PFSK-1 (cell line): ENCODE results near the gene LYZL4.

Experiments used
- FOXP2 ChIP-seq: optimal IDR thresholded peaks from 2 replicates; pipeline ENCODE3; 2011; ENCODE audit warnings: borderline replicate concordance, control low read depth, inconsistent platforms; ENCODE audit not compliant: insufficient read depth; ENCODE audit errors: extremely low read length, extremely low read depth
- POLR2AphosphoS5 ChIP-seq: IDR thresholded peaks from 2 replicates; pipeline ENCODE4 v1.6.1; 2012; ENCODE audit warnings: low read depth, mild to moderate bottlenecking, control low read depth, low read length, moderate library complexity
- REST ChIP-seq, 2 experiments: IDR thresholded peaks; 2 replicates each; pipeline versions ENCODE4 v1.6.1 to v1.8.0; 2011 to 2012; ENCODE audit warnings: low read depth in 2 of 2, low read length in 2 of 2, control low read depth in 1 of 2, inconsistent platforms in 1 of 2, mild to moderate bottlenecking in 1 of 2, moderate library complexity in 1 of 2; ENCODE audit not compliant: insufficient read depth in 1 of 2
- SIN3A ChIP-seq: IDR thresholded peaks from 2 replicates; pipeline ENCODE4 v1.6.1; 2012; ENCODE audit warnings: mild to moderate bottlenecking, low read length, moderate library complexity, borderline replicate concordance; ENCODE audit not compliant: insufficient read depth
- TAF1 ChIP-seq: IDR thresholded peaks from 2 replicates; pipeline ENCODE4 v1.6.1; 2012; ENCODE audit warnings: low read length, control low read depth, borderline replicate concordance; ENCODE audit not compliant: insufficient read depth

Gene LYZL4

GRCh38 chr3:42425736-42426407 is 15.5 kb upstream of the LYZL4 start:
- TF ChIP-seq SIN3A (no peak), TAF1 (no peak), REST (IDR thresholded peaks at IDR 0.05; ENCODE audit: insufficient read depth in 1 of 2, low read depth in 2 of 2, low read length in 2 of 2) (no peak), FOXP2 (no peak), POLR2AphosphoS5 (no peak)

GRCh38 chr3:42424911-42425310 is 14.5 kb upstream of the LYZL4 start:
- TF ChIP-seq FOXP2 = no peak
- TF ChIP-seq SIN3A = no peak

GRCh38 chr3:42421818-42422796 is 11.7 kb upstream of the LYZL4 start:
- TF ChIP-seq TAF1 (no peak), SIN3A (no peak)

- no peak for TF ChIP-seq SIN3A
- TF ChIP-seq TAF1 = no peak
- TF ChIP-seq POLR2AphosphoS5 = no peak
These were observed 9.2 kb upstream of the LYZL4 start for GRCh38 chr3:42419563-42419962.

- TF ChIP-seq TAF1 = no peak
- no peak for TF ChIP-seq FOXP2
- TF ChIP-seq REST (IDR thresholded peaks at IDR 0.05; ENCODE audit: insufficient read depth in 1 of 2, low read depth in 2 of 2, low read length in 2 of 2) = no peak
- no peak for TF ChIP-seq SIN3A
- no peak for TF ChIP-seq POLR2AphosphoS5
These were observed 2.2 kb upstream of the LYZL4 start for GRCh38 chr3:42412526-42413155.

GRCh38 chr3:42411429-42411828 is 1.0 kb upstream of the LYZL4 start:
- TF ChIP-seq TAF1 (no peak), REST (IDR thresholded peaks at IDR 0.05; ENCODE audit: insufficient read depth in 1 of 2, low read depth in 2 of 2, low read length in 2 of 2) (no peak), POLR2AphosphoS5 (no peak), FOXP2 (no peak), SIN3A (no peak)
